ENCODE measurements around the gene ZNF439. TPM values are rescaled to one million over a fixed set of nuclear protein-coding genes. Genes with fewer than 3 reads are reported as not detected.

ZNF439 gene
- total and polyA plus RNA-seq, 2 of the 8 experiments (the other 6 are each of a cell fraction or from before 2014, with no cell fraction given) = 0.09 TPM; not detected in 1

- TF ChIP-seq TEAD4 (IDR thresholded peaks at IDR 0.05; ENCODE audit: low read depth, low read length) (no peak), GTF2F1 (IDR thresholded peaks at IDR 0.05; ENCODE audit: borderline replicate concordance, low read depth, low read length) (no peak)
Observed at GRCh38 chr19:11860721-11861120, 12.2 kb downstream of the ZNF439 start (continued).

Data from H1 (cell line).